H9 (cell line): ENCODE measurements around the gene CAMTA1. TPM values are rescaled to one million over a fixed set of nuclear protein-coding genes. Genes with fewer than 3 reads are reported as not detected.
A peak's percentile ranks its signal among the peaks of the same experiment; 100 is the strongest.

Experiments
- DNase-seq: peaks from one replicate; pipeline ENCODE4 v3.0.0-alpha.2; 2017
- H2AFZ ChIP-seq: one replicate; pipeline ENCODE4 v1.6.1; 2013; ENCODE audit warnings: mild to moderate bottlenecking, low read length, control low read depth, moderate library complexity
- H2AK5ac ChIP-seq: 2 replicates; pipeline ENCODE4 v1.6.1; 2013; ENCODE audit warnings: low read length, control low read depth, mixed read lengths; ENCODE audit not compliant: insufficient read length
- H2BK120ac ChIP-seq: one replicate; pipeline ENCODE4 v1.6.1; 2013; ENCODE audit warnings: low read depth, mild to moderate bottlenecking, low read length, control low read depth, inconsistent platforms; ENCODE audit not compliant: poor library complexity, severe bottlenecking
- H2BK12ac ChIP-seq: 2 replicates; pipeline ENCODE4 v1.6.1; 2013; ENCODE audit warnings: low read length, control low read depth, mixed read lengths, low read depth; ENCODE audit not compliant: insufficient read length
- H2BK15ac ChIP-seq: 2 replicates; pipeline ENCODE4 v1.6.1; 2013; ENCODE audit warnings: low read depth, low read length, control low read depth
- H2BK20ac ChIP-seq: one replicate; pipeline ENCODE4 v1.6.1; 2013; ENCODE audit warnings: low read depth, mild to moderate bottlenecking, low read length, control low read depth, inconsistent platforms; ENCODE audit not compliant: poor library complexity, severe bottlenecking
- H2BK5ac ChIP-seq: 2 replicates; pipeline ENCODE4 v1.6.1; 2013; ENCODE audit warnings: low read length, control low read depth, mixed read lengths; ENCODE audit not compliant: insufficient read length
- H3K14ac ChIP-seq: 2 replicates; pipeline ENCODE4 v1.6.1; 2013; ENCODE audit warnings: low read length, control low read depth; ENCODE audit not compliant: insufficient read depth
- H3K18ac ChIP-seq: 2 replicates; pipeline ENCODE4 v1.6.1; 2013; ENCODE audit warnings: low read depth, mild to moderate bottlenecking, mixed read lengths, low read length, control low read depth; ENCODE audit not compliant: insufficient read length
- H3K23ac ChIP-seq: 2 replicates; pipeline ENCODE4 v1.6.1; 2013; ENCODE audit warnings: low read length, control low read depth, mixed read lengths, low read depth; ENCODE audit not compliant: insufficient read length
- H3K23me2 ChIP-seq: 2 replicates; pipeline ENCODE4 v1.6.1; 2013; ENCODE audit warnings: low read depth, mild to moderate bottlenecking, mixed read lengths, low read length, control low read depth; ENCODE audit not compliant: insufficient read length, poor library complexity, severe bottlenecking
- H3K27ac ChIP-seq: 2 replicates; pipeline ENCODE4 v1.5.1; 2013; ENCODE audit warnings: low read length, control low read depth, mixed read lengths, low read depth; ENCODE audit not compliant: insufficient read length
- H3K27me3 ChIP-seq: 2 replicates; pipeline ENCODE4 v1.6.1; 2013; ENCODE audit warnings: low read length, control low read depth, inconsistent platforms; ENCODE audit not compliant: insufficient read depth
- H3K4ac ChIP-seq: 2 replicates; pipeline ENCODE4 v1.6.1; 2013; ENCODE audit warnings: low read depth, mild to moderate bottlenecking, control low read depth, inconsistent platforms, low read length, moderate library complexity
- H3K4me1 ChIP-seq: 2 replicates; pipeline ENCODE4 v1.6.1; 2013; ENCODE audit warnings: low read length, control low read depth, inconsistent platforms; ENCODE audit not compliant: insufficient read depth
- H3K4me2 ChIP-seq: 2 replicates; pipeline ENCODE4 v1.6.1; 2013; ENCODE audit warnings: low read length, control low read depth, mixed read lengths; ENCODE audit not compliant: insufficient read length, insufficient read depth
- H3K56ac ChIP-seq: 2 replicates; pipeline ENCODE4 v1.6.1; 2013; ENCODE audit warnings: low read depth, mild to moderate bottlenecking, mixed read lengths, low read length, control low read depth; ENCODE audit not compliant: insufficient read length
- H3K79me1 ChIP-seq: 2 replicates; pipeline ENCODE4 v1.6.1; 2013; ENCODE audit warnings: low read depth, mild to moderate bottlenecking, moderate library complexity, low read length, control low read depth, inconsistent platforms; ENCODE audit not compliant: insufficient read depth, poor library complexity, severe bottlenecking
- H3K79me2 ChIP-seq: 2 replicates; pipeline ENCODE4 v1.6.1; 2013; ENCODE audit warnings: low read length, control low read depth, inconsistent platforms; ENCODE audit not compliant: insufficient read depth
- H3K9ac ChIP-seq: 2 replicates; pipeline ENCODE4 v1.6.1; 2013; ENCODE audit warnings: low read length, control low read depth, mixed read lengths; ENCODE audit not compliant: insufficient read length; ENCODE audit errors: extremely low read depth
- H3K9me3 ChIP-seq: one replicate; pipeline ENCODE4 v1.6.1; 2013; ENCODE audit warnings: low read depth, low read length, inconsistent platforms; ENCODE audit not compliant: control insufficient read depth
- H3T11ph ChIP-seq: one replicate; pipeline ENCODE4 v1.6.1; 2013; ENCODE audit warnings: mild to moderate bottlenecking, low read length, control low read depth, inconsistent platforms
- H4K20me1 ChIP-seq: one replicate; pipeline ENCODE4 v1.6.1; 2013; ENCODE audit not compliant: control insufficient read depth, insufficient read length, insufficient read depth
- H4K5ac ChIP-seq: 2 replicates; pipeline ENCODE4 v1.6.1; 2013; ENCODE audit warnings: low read depth, mild to moderate bottlenecking, mixed read lengths, low read length, control low read depth; ENCODE audit not compliant: insufficient read length
- H4K8ac ChIP-seq: replicated peaks from 2 replicates; pipeline ENCODE4 v1.6.1; 2013; ENCODE audit warnings: low read length, control low read depth, mixed read lengths, low read depth; ENCODE audit not compliant: insufficient read length
- H4K91ac ChIP-seq: 2 replicates; pipeline ENCODE4 v1.6.1; 2013; ENCODE audit warnings: low read depth, mild to moderate bottlenecking, moderate library complexity, mixed read lengths, low read length, control low read depth; ENCODE audit not compliant: insufficient read length
- H3K27ac Mint-ChIP-seq, 3 experiments: 2 replicates in 2 of 3; 3 replicates in 1 of 3; pipeline ENCODE4 v1.8.0; 2020 to 2021; ENCODE audit warnings: mixed read lengths in 3 of 3, mild to moderate bottlenecking in 1 of 3, moderate library complexity in 1 of 3
- H3K27me3 Mint-ChIP-seq: 2 replicates; pipeline ENCODE4 v1.8.0; 2021; ENCODE audit warnings: low read depth, mild to moderate bottlenecking, moderate library complexity, mixed read lengths
- H3K36me3 Mint-ChIP-seq, 3 experiments: 2 replicates in 2 of 3; 3 replicates in 1 of 3; pipeline ENCODE4 v1.8.0; 2020 to 2021; ENCODE audit warnings: low read depth in 3 of 3, mixed read lengths in 3 of 3; ENCODE audit not compliant: insufficient read depth in 1 of 3
- H3K4me1 Mint-ChIP-seq, 2 experiments: 2 replicates each; pipeline ENCODE4 v1.8.0; 2020; ENCODE audit warnings: mixed read lengths in 2 of 2
- H3K4me3 Mint-ChIP-seq, 2 experiments: 2 replicates in 1 of 2; 3 replicates in 1 of 2; pipeline ENCODE4 v1.8.0; 2020 to 2021; ENCODE audit warnings: mild to moderate bottlenecking in 2 of 2, mixed read lengths in 2 of 2, moderate library complexity in 1 of 2
- H3K9me3 Mint-ChIP-seq, 2 experiments: 2 replicates in 1 of 2; 3 replicates in 1 of 2; pipeline ENCODE4 v1.8.0; 2020; ENCODE audit warnings: mild to moderate bottlenecking in 2 of 2, mixed read lengths in 2 of 2, moderate library complexity in 1 of 2
- WGBS: extraction: QIAGEN DNeasy Blood & Tissue Kit; methylation state at CpG from one replicate; pipeline ENCODE4 v1.1.7; 2013; ENCODE audit warnings: missing lambda C conversion rate, low lambda C conversion rate, mixed read lengths; ENCODE audit not compliant: insufficient read length; ENCODE audit errors: extremely low coverage; 5-methylcytosine and 5-hydroxymethylcytosine counted together
- total RNA-seq: library from RNA; stranded (reverse); gene quantifications from 2 replicates; pipeline ENCODE4 v1.2.1, GENCODE V29; 2021
- TF ChIP-seq, protein P1 (sequence below): fragments of 200-600 bp; sonication (generic); conservative IDR thresholded peaks from 3 replicates; pipeline ENCODE4 v1.8.0; 2021; ENCODE audit warnings: antibody characterized with exemption, mild to moderate bottlenecking

CAMTA1 gene
- total RNA-seq, 1 experiment from 2014 or later, result 115 TPM

DNA sequence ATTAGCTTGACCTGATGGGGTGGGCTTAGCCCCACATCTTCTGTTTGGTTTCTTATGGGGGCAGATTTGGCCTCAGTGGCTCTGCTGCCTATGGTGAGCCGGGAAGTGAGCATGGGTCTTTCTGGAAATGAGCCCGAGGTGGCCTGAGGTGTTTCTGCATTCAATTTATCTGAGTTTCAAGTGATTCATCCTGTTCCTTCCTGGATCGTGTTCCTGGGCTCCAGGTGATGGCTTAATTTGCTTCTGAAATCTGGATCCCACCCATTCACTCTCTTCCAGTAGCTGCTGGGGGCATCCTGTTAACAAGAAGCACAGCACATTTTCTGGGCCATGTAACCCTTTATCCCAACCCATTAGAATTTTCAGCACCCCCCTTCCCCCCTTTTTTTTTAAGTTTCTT, 324.6 kb downstream of the CAMTA1 start:
- no peak overlapping the region for H3K56ac ChIP-seq
- H3K23ac ChIP-seq, result no peak overlapping the region
- no peaks in the 10 kb centered on the region for H4K20me1 ChIP-seq
- no peaks in the 10 kb centered on the region for H3K79me1 ChIP-seq
- no peak overlapping the region for H4K91ac ChIP-seq
- H3K18ac ChIP-seq, result no peak overlapping the region
- Mint-ChIP-seq H3K36me3 (peaks cover 0 to 6% (median 4%) of the 10 kb centered on the region in 3 experiments; a peak in 3 of 7 replicates), H3K4me3 (no peak overlapping the region), H3K9me3 (peaks cover 7% of the 10 kb centered on the region in 2 experiments; a peak in 3 of 5 replicates), H3K4me1 (peaks cover 5 to 7% of the 10 kb centered on the region in 2 experiments), H3K27me3 (peaks cover 7% of the 10 kb centered on the region), H3K27ac (peak overlapping the region in 1 of 3 experiments; percentile 15; a peak in 1 of 7 replicates)
- H2BK20ac ChIP-seq, result no peak overlapping the region
- H2AK5ac ChIP-seq, result no peak overlapping the region
- H3T11ph ChIP-seq, result no peak overlapping the region
- no peak overlapping the region for H3K4me2 ChIP-seq
- H3K23me2 ChIP-seq, result no peaks in the 10 kb centered on the region
- no peak overlapping the region for H2BK12ac ChIP-seq
- H3K9me3 ChIP-seq, result no peaks in the 10 kb centered on the region
- H3K4ac ChIP-seq, result no peak overlapping the region
- H3K79me2 ChIP-seq, result no peaks in the 10 kb centered on the region
- no peak overlapping the region for H2BK5ac ChIP-seq
- TF ChIP-seq, protein P1, sequence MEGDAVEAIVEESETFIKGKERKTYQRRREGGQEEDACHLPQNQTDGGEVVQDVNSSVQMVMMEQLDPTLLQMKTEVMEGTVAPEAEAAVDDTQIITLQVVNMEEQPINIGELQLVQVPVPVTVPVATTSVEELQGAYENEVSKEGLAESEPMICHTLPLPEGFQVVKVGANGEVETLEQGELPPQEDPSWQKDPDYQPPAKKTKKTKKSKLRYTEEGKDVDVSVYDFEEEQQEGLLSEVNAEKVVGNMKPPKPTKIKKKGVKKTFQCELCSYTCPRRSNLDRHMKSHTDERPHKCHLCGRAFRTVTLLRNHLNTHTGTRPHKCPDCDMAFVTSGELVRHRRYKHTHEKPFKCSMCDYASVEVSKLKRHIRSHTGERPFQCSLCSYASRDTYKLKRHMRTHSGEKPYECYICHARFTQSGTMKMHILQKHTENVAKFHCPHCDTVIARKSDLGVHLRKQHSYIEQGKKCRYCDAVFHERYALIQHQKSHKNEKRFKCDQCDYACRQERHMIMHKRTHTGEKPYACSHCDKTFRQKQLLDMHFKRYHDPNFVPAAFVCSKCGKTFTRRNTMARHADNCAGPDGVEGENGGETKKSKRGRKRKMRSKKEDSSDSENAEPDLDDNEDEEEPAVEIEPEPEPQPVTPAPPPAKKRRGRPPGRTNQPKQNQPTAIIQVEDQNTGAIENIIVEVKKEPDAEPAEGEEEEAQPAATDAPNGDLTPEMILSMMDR, result no peak
- no peak overlapping the region for H2AFZ ChIP-seq
- no peak for DNase-seq
- H2BK120ac ChIP-seq, result no peak overlapping the region
- no peak overlapping the region for H4K5ac ChIP-seq
- H3K27ac ChIP-seq, result no peak overlapping the region
- no peak overlapping the region for H2BK15ac ChIP-seq
- H3K27me3 ChIP-seq, result no peaks in the 10 kb centered on the region
- H3K4me1 ChIP-seq, result no peaks in the 10 kb centered on the region
- no CpG with 5 or more reads among the region's 3 CpGs for WGBS
- H4K8ac ChIP-seq, result no peak overlapping the region
- H3K14ac ChIP-seq, result no peak overlapping the region
- no peak overlapping the region for H3K9ac ChIP-seq
